Measurements from ENCODE around the gene BBS7.

DNA sequence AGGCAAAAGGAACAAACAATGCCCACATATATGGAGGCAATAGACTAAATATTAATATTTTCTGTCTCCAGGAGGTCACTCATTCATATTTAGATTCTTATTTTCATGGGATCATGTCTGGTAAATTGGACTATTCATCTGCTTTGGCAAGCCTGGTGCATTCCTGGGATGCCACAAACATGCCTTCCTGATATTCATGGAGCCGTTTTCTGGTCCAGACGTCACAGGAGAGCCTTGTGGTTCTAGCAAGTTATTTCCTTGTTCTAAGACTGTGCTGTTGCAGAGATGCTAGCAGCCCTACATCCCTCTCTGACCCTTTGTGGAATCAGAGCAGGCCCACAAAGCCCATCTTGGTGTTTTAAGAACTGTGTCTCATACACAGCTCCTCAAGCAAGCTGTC, 85.3 kb downstream of the BBS7 start:
- TF ChIP-seq, protein P1, sequence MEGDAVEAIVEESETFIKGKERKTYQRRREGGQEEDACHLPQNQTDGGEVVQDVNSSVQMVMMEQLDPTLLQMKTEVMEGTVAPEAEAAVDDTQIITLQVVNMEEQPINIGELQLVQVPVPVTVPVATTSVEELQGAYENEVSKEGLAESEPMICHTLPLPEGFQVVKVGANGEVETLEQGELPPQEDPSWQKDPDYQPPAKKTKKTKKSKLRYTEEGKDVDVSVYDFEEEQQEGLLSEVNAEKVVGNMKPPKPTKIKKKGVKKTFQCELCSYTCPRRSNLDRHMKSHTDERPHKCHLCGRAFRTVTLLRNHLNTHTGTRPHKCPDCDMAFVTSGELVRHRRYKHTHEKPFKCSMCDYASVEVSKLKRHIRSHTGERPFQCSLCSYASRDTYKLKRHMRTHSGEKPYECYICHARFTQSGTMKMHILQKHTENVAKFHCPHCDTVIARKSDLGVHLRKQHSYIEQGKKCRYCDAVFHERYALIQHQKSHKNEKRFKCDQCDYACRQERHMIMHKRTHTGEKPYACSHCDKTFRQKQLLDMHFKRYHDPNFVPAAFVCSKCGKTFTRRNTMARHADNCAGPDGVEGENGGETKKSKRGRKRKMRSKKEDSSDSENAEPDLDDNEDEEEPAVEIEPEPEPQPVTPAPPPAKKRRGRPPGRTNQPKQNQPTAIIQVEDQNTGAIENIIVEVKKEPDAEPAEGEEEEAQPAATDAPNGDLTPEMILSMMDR (IDR thresholded peaks at IDR 0.05) = no peak
- TF ChIP-seq POLR2A (IDR thresholded peaks at IDR 0.05) = no peak

All from heart left ventricle (tissue), 13 donors.